GM12878 (cell line): ENCODE data around the gene SGIP1. TPM values are rescaled to one million over a fixed set of nuclear protein-coding genes. Genes with fewer than 3 reads are reported as not detected.

Experiments used
- ATAC-seq: fragments of 200-7000 bp; cut with Tn5 transposase; 3 replicates; pipeline ENCODE4 v1.9.1; 2020; ENCODE audit warnings: mild to moderate bottlenecking, moderate library complexity
- BruUV-seq: library from RNA; stranded (reverse); fragments of 400-500 nt; replicated peaks from 2 replicates; lab custom pipeline; 2021; lab: Mats Ljungman, UMichigan
- CTCF ChIA-PET: fragments of 300-600 bp; sonication (Branson Sonifier 250); formaldehyde crosslinking; extraction: SDS; loops from one replicate; lab custom pipeline; 2021; ENCODE audit warnings: inconsistent platforms; lab: Yijun Ruan, JAX
- POLR2A ChIA-PET: fragments of 350-600 bp; formaldehyde crosslinking; extraction: SDS; loops from one replicate; lab custom pipeline; 2021; ENCODE audit warnings: inconsistent platforms; lab: Charles Lee
- RAD21 ChIA-PET: fragments of 300-600 bp; sonication (Branson Sonifier 250); formaldehyde crosslinking; loops from one replicate; lab custom pipeline; 2023; ENCODE audit warnings: antibody characterized with exemption; ENCODE audit not compliant: unreplicated experiment; lab: Charles Lee
- SMC1A ChIA-PET: fragments of 300-600 bp; sonication (Branson Sonifier 250); formaldehyde crosslinking; loops from one replicate; lab custom pipeline; 2023; ENCODE audit not compliant: unreplicated experiment, uncharacterized antibody; lab: Charles Lee
- DNase-seq: peaks from one replicate; pipeline ENCODE4 v3.0.0-alpha.2; 2011; ENCODE audit warnings: low read depth, low spot score
- FAIRE-seq: peaks from 3 replicates; lab custom pipeline; 2011; peaks lifted over from hg19 to GRCh38; lab: Jason Lieb, UNC
- H2AFZ ChIP-seq: 2 replicates; pipeline ENCODE4 v1.6.0; 2011; ENCODE audit warnings: low read depth, low read length, control low read depth; ENCODE audit not compliant: control insufficient read depth
- H3K27ac ChIP-seq: 2 replicates; pipeline ENCODE4 v1.5.1; 2011; ENCODE audit warnings: control low read depth; ENCODE audit not compliant: control insufficient read depth, insufficient read depth
- H3K27me3 ChIP-seq, 2 experiments: replicated peaks in 1 of 2; 2 replicates each; pipeline versions ENCODE4 v1.6.0 to v1.6.1; 2011; ENCODE audit warnings: low read length in 1 of 2; ENCODE audit not compliant: control insufficient read depth in 2 of 2, insufficient read depth in 2 of 2
- H3K36me3 ChIP-seq, 2 experiments: 2 replicates each; pipeline ENCODE4 v1.5.1; 2011; ENCODE audit warnings: low read length in 1 of 2; ENCODE audit not compliant: control insufficient read depth in 2 of 2, insufficient read depth in 2 of 2
- H3K4me1 ChIP-seq: 2 replicates; pipeline ENCODE4 v1.6.1; 2011; ENCODE audit warnings: mild to moderate bottlenecking, low read length, moderate library complexity, mixed read lengths; ENCODE audit not compliant: control insufficient read depth, insufficient read depth
- H3K4me2 ChIP-seq: 2 replicates; pipeline ENCODE4 v1.6.0; 2011; ENCODE audit warnings: control low read depth; ENCODE audit not compliant: control insufficient read depth, insufficient read depth
- H3K4me3 ChIP-seq: fragments of 200-600 bp; sonication (generic); 2 replicates; pipeline ENCODE4 v1.5.1; 2016
- H3K79me2 ChIP-seq: 2 replicates; pipeline ENCODE4 v1.6.0; 2011; ENCODE audit warnings: low read length; ENCODE audit not compliant: control insufficient read depth, insufficient read depth
- H3K9ac ChIP-seq: 2 replicates; pipeline ENCODE4 v1.8.0; 2011; ENCODE audit warnings: low read length, control low read depth, mixed read lengths; ENCODE audit not compliant: control insufficient read depth, insufficient read depth
- H3K9me3 ChIP-seq: replicated peaks from 3 replicates; pipeline ENCODE4 v1.5.1; 2011; ENCODE audit warnings: mild to moderate bottlenecking, low read length; ENCODE audit not compliant: control insufficient read depth, insufficient read depth
- H4K20me1 ChIP-seq: 2 replicates; pipeline ENCODE4 v1.6.0; 2011; ENCODE audit not compliant: control insufficient read depth, insufficient read depth
- BCL11A ChIP-seq: IDR thresholded peaks from 2 replicates; pipeline ENCODE4 v1.6.1; 2011; ENCODE audit warnings: low read depth, low read length
- CEBPZ ChIP-seq: fragments of 150-350 bp; IDR thresholded peaks from 2 replicates; pipeline ENCODE4 v1.6.1; 2016; ENCODE audit warnings: low read depth, low read length
- FOXM1 ChIP-seq: IDR thresholded peaks from 2 replicates; pipeline ENCODE4 v1.6.1; 2012; ENCODE audit warnings: low read depth, mild to moderate bottlenecking, inconsistent platforms, low read length, moderate library complexity
- KDM1A ChIP-seq: fragments of 200-600 bp; sonication (generic); IDR thresholded peaks from 2 replicates; pipeline ENCODE4 v1.6.1; 2016; ENCODE audit warnings: borderline replicate concordance
- NBN ChIP-seq: fragments of 450-650 bp; IDR thresholded peaks from 2 replicates; pipeline ENCODE4 v1.6.1; 2016
- NFYA ChIP-seq: IDR thresholded peaks from 2 replicates; pipeline ENCODE4 v1.6.1; 2011; ENCODE audit warnings: low read depth, mild to moderate bottlenecking, low read length, improper control_type of control experiment, borderline replicate concordance
- PKNOX1 ChIP-seq: fragments of 450-650 bp; IDR thresholded peaks from 2 replicates; pipeline ENCODE4 v1.6.1; 2016; ENCODE audit warnings: mild to moderate bottlenecking
- POU2F2 ChIP-seq: IDR thresholded peaks from 3 replicates; pipeline ENCODE4 v1.6.1; 2011; ENCODE audit warnings: low read depth, mild to moderate bottlenecking, low read length, borderline replicate concordance
- SUZ12 ChIP-seq: fragments of 200-600 bp; sonication (generic); IDR thresholded peaks from one replicate; pipeline ENCODE4 v1.6.1; 2018; ENCODE audit warnings: antibody characterized with exemption, mild to moderate bottlenecking; ENCODE audit not compliant: unreplicated experiment
- TCF12 ChIP-seq: IDR thresholded peaks from 2 replicates; pipeline ENCODE4 v1.6.1; 2011; ENCODE audit warnings: low read depth, mild to moderate bottlenecking, low read length
- TCF7 ChIP-seq: IDR thresholded peaks from 2 replicates; pipeline ENCODE4 v1.6.1; 2014; ENCODE audit warnings: antibody characterized with exemption, borderline replicate concordance
- ZNF384 ChIP-seq: IDR thresholded peaks from 2 replicates; pipeline ENCODE4 v1.6.1; 2012; ENCODE audit warnings: low read depth, mild to moderate bottlenecking, low read length, improper control_type of control experiment, borderline replicate concordance
- WGBS: methylation state at CpG from one replicate; pipeline ENCODE4 v1.1.6; 2016; ENCODE audit warnings: low lambda C conversion rate; ENCODE audit not compliant: insufficient replicate concordance, insufficient coverage; ENCODE audit errors: missing lambda C conversion rate; 5-methylcytosine and 5-hydroxymethylcytosine counted together
- in situ Hi-C: fragments of 300-500 bp; cut with MboI; formaldehyde crosslinking; loops from 9 replicates; pipeline ENCODE4 v1.14.3; 2018; ENCODE audit warnings: mixed read lengths
- intact Hi-C: fragments of 100-400 bp; cut with micrococcal nuclease; formaldehyde crosslinking; loops from one replicate; pipeline ENCODE4 v1.14.2; 2022; ENCODE audit not compliant: unreplicated experiment
- polyA plus RNA-seq, 11 experiments: library from polyadenylated mRNA; depleted of rRNA in 4 of 11; unstranded in 6 of 11; stranded (reverse) in 5 of 11; fragments of >200 nt; fragmentation: Nextera tagmentation in 4 of 11; fragmentation: Illumina TruSeq in 1 of 11; extraction: Ambion mirVana in 4 of 11; extraction: Trizol in 1 of 11; gene quantifications; 1 replicate in 1 of 11; 2 replicates in 10 of 11; pipeline versions ENCODE4 v1.2.1 to v1.2.3, GENCODE V29; 2011 to 2016; ENCODE audit warnings: inconsistent platforms in 2 of 11, missing spikeins in 2 of 11, low read depth in 1 of 11
- total RNA-seq, 4 experiments: library from RNA; depleted of rRNA in 3 of 4; stranded (reverse); fragments of >200 nt in 3 of 4; fragmentation: Illumina TruSeq in 1 of 4; extraction: Trizol in 1 of 4; gene quantifications; 2 replicates each; pipeline versions ENCODE4 v1.2.1 to v1.2.3, GENCODE V29; 2013 to 2021
- TF ChIP-seq, protein P1 (sequence below): IDR thresholded peaks from 2 replicates; pipeline ENCODE4 v1.6.1; 2011; ENCODE audit warnings: borderline replicate concordance, low read depth, mild to moderate bottlenecking, moderate library complexity, mixed read lengths, low read length; ENCODE audit not compliant: insufficient read depth; ENCODE audit errors: extremely low read length

SGIP1 gene
- total and polyA plus RNA-seq, 10 of the 15 experiments (the other 5 are each of a cell fraction or from before 2014, with no cell fraction given) = 0.15 TPM; not detected in 9

GRCh38 chr1:66527686-66528085, 6.3 kb upstream of the SGIP1 start:
- in situ Hi-C loops = no loop called here
- H3K9ac ChIP-seq = no peak overlapping the region
- ChIA-PET CTCF (interaction anchor here (1.2 kb wide), 1 partner anchor 24 kb away, joined by 3 read pairs; no protein-coding TSS in a partner anchor), POLR2A (no interaction called here), SMC1A (no interaction called here), RAD21 (no interaction called here)
- no peak overlapping the region for H2AFZ ChIP-seq
- no peak for ATAC-seq
- WGBS = 0% methylated on average over 2 of the region's 2 CpGs
- no peaks in the 10 kb centered on the region for H3K36me3 ChIP-seq
- H3K27ac ChIP-seq = no peak overlapping the region
- no peak overlapping the region for H3K4me3 ChIP-seq
- BruUV-seq = no TSS peak
- no peak for FAIRE-seq
- no peaks in the 10 kb centered on the region for H3K9me3 ChIP-seq
- H3K4me2 ChIP-seq = no peak overlapping the region
- no peak for TF ChIP-seq SUZ12
- no peak for TF ChIP-seq PKNOX1
- no peak for TF ChIP-seq FOXM1
- no peak for TF ChIP-seq TCF7
- no peaks in the 10 kb centered on the region for H3K4me1 ChIP-seq
- H3K79me2 ChIP-seq = no peaks in the 10 kb centered on the region
- intact Hi-C loops = no loop called here
- no peaks in the 10 kb centered on the region for H4K20me1 ChIP-seq
- DNase-seq = no peak
- H3K27me3 ChIP-seq = no peaks in the 10 kb centered on the region; a peak in 1 of 4 replicates

DNA sequence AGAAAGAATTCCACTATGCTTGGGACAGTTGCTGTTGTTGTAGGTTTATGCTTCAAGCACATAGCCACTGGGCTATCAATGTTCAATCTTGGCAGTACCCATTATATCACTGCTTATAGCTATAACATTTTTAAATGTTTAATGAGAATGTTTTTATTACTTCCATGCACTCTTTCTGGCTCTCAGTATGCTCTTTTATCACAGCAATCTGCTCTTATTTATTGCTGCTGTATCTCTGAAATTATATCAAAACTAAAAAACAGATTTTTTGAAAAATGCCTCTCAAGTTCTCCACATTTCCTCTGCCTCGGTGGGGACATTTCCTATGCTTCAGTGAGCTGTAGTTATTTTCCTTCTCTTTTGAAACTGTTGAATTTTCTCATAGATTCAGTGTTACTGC, 5.4 kb upstream of the SGIP1 start:
- no peak for ATAC-seq
- 0% methylated on average over 1 of the region's 1 CpG for WGBS
- no peak for FAIRE-seq
- H3K4me2 ChIP-seq = no peak overlapping the region
- peaks cover 4% of the 10 kb centered on the region in 2 experiments; a peak in 2 of 4 replicates for H3K27me3 ChIP-seq
- no peaks in the 10 kb centered on the region for H3K36me3 ChIP-seq
- ChIA-PET RAD21 (no interaction called here), CTCF (interaction anchor here (1.2 kb wide), 1 partner anchor 25 kb away, joined by 3 read pairs; no protein-coding TSS in a partner anchor), SMC1A (no interaction called here), POLR2A (interaction anchor here (0.5 kb wide), 1 partner anchor 169 kb away, joined by 3 read pairs; no protein-coding TSS in a partner anchor)
- no peak for DNase-seq
- H3K9ac ChIP-seq = no peak overlapping the region
- no peaks in the 10 kb centered on the region for H4K20me1 ChIP-seq
- H3K4me1 ChIP-seq = no peaks in the 10 kb centered on the region
- no TSS peak for BruUV-seq
- no peak overlapping the region for H2AFZ ChIP-seq
- no peaks in the 10 kb centered on the region for H3K9me3 ChIP-seq
- no peak overlapping the region for H3K27ac ChIP-seq
- no peak overlapping the region for H3K4me3 ChIP-seq
- in situ Hi-C loops = no loop called here
- H3K79me2 ChIP-seq = no peaks in the 10 kb centered on the region
- intact Hi-C loops = no loop called here
- no peak for TF ChIP-seq KDM1A
- TF ChIP-seq NFYA = no peak
- TF ChIP-seq, protein P1, sequence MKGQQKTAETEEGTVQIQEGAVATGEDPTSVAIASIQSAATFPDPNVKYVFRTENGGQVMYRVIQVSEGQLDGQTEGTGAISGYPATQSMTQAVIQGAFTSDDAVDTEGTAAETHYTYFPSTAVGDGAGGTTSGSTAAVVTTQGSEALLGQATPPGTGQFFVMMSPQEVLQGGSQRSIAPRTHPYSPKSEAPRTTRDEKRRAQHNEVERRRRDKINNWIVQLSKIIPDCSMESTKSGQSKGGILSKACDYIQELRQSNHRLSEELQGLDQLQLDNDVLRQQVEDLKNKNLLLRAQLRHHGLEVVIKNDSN = no peak
- no peak for TF ChIP-seq POU2F2
- TF ChIP-seq NBN = no peak
- no peak for TF ChIP-seq CEBPZ
- TF ChIP-seq ZNF384 = no peak
- no peak for TF ChIP-seq BCL11A
- no peak for TF ChIP-seq TCF12
